Activated CD8-positive, alpha-beta memory T cell treated with anti-CD3 and anti-CD28 coated beads, Interleukin-2, amount 50 U/mL, for 4 hours (primary cell): ENCODE data around the gene SMC4.

Experiments used
- DNase-seq: peaks from one replicate; pipeline ENCODE4 v3.0.0-alpha.2; 2020

Gene SMC4

GRCh38 chr3:160395297-160395696 lies 4.2 kb upstream of the SMC4 start:
- no peak for DNase-seq

- no peak for DNase-seq
Measured at GRCh38 chr3:160398820-160399124, 678 bp upstream of the SMC4 start.

GRCh38 chr3:160400030-160400701 lies 716 bp downstream of the SMC4 start:
- peak; percentile 27 for DNase-seq

- peak; percentile 16 for DNase-seq
Measured at GRCh38 chr3:160400702-160401150, 1.3 kb downstream of the SMC4 start.

- no peak for DNase-seq
Measured at GRCh38 chr3:160401291-160402095, 2.0 kb downstream of the SMC4 start.

- DNase-seq, result no peak
Measured at GRCh38 chr3:160402221-160403027, 3.0 kb downstream of the SMC4 start.

GRCh38 chr3:160403028-160403545 lies 3.6 kb downstream of the SMC4 start:
- DNase-seq, result no peak

GRCh38 chr3:160403796-160404470 lies 4.5 kb downstream of the SMC4 start:
- no peak for DNase-seq

- DNase-seq, result no peak
Measured at GRCh38 chr3:160409812-160410610, 10.6 kb downstream of the SMC4 start.

GRCh38 chr3:160412477-160412876 lies 13.0 kb downstream of the SMC4 start:
- no peak for DNase-seq

- DNase-seq, result peak; percentile 70
Measured at GRCh38 chr3:160413613-160414248, 14.3 kb downstream of the SMC4 start.

GRCh38 chr3:160417311-160417710 lies 17.9 kb downstream of the SMC4 start:
- DNase-seq, result no peak

GRCh38 chr3:160427832-160428424 lies 28.5 kb downstream of the SMC4 start:
- no peak for DNase-seq

- DNase-seq, result no peak
Measured at GRCh38 chr3:160434071-160434470, 34.6 kb downstream of the SMC4 start.

GRCh38 chr3:160435095-160435494 lies 35.6 kb downstream of the SMC4 start:
- DNase-seq, result no peak

- DNase-seq, result no peak
Measured at GRCh38 chr3:160435747-160436146, 36.3 kb downstream of the SMC4 start.

GRCh38 chr3:160437083-160437455 lies 37.6 kb downstream of the SMC4 start:
- no peak for DNase-seq

- DNase-seq, result no peak
Measured at GRCh38 chr3:160440687-160441086, 41.2 kb downstream of the SMC4 start.

GRCh38 chr3:160444411-160444810 lies 45.0 kb downstream of the SMC4 start:
- no peak for DNase-seq

- DNase-seq, result no peak
Measured at GRCh38 chr3:160445854-160446253, 46.4 kb downstream of the SMC4 start.

GRCh38 chr3:160446522-160447056 lies 47.1 kb downstream of the SMC4 start:
- no peak for DNase-seq
